ENCODE results near the gene DENND1A.

Gene DENND1A

GRCh38 chr9:123478967-123479602 lies 450.8 kb downstream of the DENND1A start:
- Mint-ChIP-seq H3K27me3 (ENCODE audit: low read depth) (no peaks in the 10 kb centered on the region), H3K4me3 (no peak overlapping the region), H3K9me3 (no peaks in the 10 kb centered on the region), H3K27ac (no peak overlapping the region), H3K4me1 (ENCODE audit: low read depth) (no peaks in the 10 kb centered on the region), H3K36me3 (ENCODE audit: low read depth) (no peaks in the 10 kb centered on the region)
- DNase-seq (ENCODE audit: low spot score): no peak

- Mint-ChIP-seq H3K4me3 (no peak overlapping the region), H3K27me3 (ENCODE audit: low read depth) (no peaks in the 10 kb centered on the region), H3K27ac (no peak overlapping the region), H3K36me3 (ENCODE audit: low read depth) (no peaks in the 10 kb centered on the region), H3K9me3 (no peaks in the 10 kb centered on the region), H3K4me1 (ENCODE audit: low read depth) (no peaks in the 10 kb centered on the region)
- no peak for DNase-seq (ENCODE audit: low spot score)
Observed at GRCh38 chr9:123478160-123478559, 451.8 kb downstream of the DENND1A start.

DNA sequence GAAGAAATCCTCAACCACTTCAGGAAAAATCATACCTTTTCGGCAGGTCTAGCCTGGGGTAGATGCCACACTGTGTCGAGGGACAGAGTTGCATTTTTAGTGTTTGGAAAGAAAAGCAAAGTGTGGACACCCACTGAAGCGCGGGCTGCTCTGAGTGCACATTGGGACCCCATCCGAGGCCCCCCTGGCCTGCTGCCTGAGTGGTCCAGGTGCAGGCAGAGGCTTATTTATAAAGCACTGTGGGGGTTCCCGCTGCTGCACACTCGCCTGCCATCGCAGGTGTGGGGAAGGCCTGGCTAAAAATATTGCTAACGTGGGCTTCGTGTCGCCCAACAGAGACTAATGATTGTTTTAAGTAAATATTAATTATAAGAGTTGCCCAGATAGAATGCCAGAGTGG lies 454.5 kb downstream of the DENND1A start:
- H3K27me3 Mint-ChIP-seq (ENCODE audit: low read depth): no peaks in the 10 kb centered on the region
- no peaks in the 10 kb centered on the region for H3K36me3 Mint-ChIP-seq (ENCODE audit: low read depth)
- no peak overlapping the region for H3K4me3 Mint-ChIP-seq
- H3K27ac Mint-ChIP-seq: no peak overlapping the region
- no peak for DNase-seq (ENCODE audit: low spot score)
- no peaks in the 10 kb centered on the region for H3K4me1 Mint-ChIP-seq (ENCODE audit: low read depth)
- no peaks in the 10 kb centered on the region for H3K9me3 Mint-ChIP-seq

- no peak overlapping the region for H3K27ac Mint-ChIP-seq
- no peaks in the 10 kb centered on the region for H3K36me3 Mint-ChIP-seq (ENCODE audit: low read depth)
- DNase-seq (ENCODE audit: low spot score): no peak
- H3K4me1 Mint-ChIP-seq (ENCODE audit: low read depth): no peaks in the 10 kb centered on the region
- no peak overlapping the region for H3K4me3 Mint-ChIP-seq
- no peaks in the 10 kb centered on the region for H3K27me3 Mint-ChIP-seq (ENCODE audit: low read depth)
- no peaks in the 10 kb centered on the region for H3K9me3 Mint-ChIP-seq
Observed at GRCh38 chr9:123472862-123473614, 456.9 kb downstream of the DENND1A start.

DNA sequence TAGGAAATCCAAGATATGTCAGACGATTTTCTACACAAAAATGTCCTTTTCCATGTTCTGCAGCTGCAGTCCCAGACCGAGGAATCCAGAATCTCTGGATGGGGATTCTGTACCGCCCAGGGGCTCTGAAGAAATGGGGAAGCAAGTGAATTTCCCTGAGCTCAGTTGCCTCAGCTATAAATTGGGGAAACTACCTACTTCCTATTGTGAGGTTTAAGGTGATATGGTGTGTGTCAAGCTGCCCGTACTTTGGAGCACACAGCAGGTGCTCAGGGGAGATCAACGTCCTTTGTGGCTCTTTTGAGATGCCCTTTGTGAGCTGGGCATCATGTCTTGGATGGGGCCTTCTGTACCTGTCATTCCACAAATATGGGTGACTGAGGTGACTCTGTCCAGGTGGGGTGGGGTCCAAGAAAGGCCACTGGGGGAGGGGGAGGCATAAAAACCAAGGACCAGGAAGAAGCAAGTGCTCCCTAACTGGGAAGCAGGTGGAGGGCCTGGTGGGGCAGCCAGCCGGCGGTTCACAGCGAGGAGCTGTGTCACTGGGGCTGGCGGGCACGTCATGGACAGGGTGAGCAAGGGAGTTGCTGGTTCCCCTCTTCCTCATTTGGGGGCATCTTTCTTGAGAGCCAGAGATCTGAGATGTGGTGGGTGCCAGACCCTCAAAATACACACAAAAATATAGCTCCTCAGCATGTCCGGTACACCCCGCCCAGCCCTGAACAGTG lies 457.9 kb downstream of the DENND1A start:
- Mint-ChIP-seq H3K36me3 (ENCODE audit: low read depth) (no peaks in the 10 kb centered on the region), H3K4me3 (no peak overlapping the region), H3K27me3 (ENCODE audit: low read depth) (no peaks in the 10 kb centered on the region), H3K9me3 (no peaks in the 10 kb centered on the region), H3K27ac (no peak overlapping the region), H3K4me1 (ENCODE audit: low read depth) (no peaks in the 10 kb centered on the region)
- DNase-seq (ENCODE audit: low spot score): no peak

GRCh38 chr9:123470991-123471770 lies 458.7 kb downstream of the DENND1A start:
- no peaks in the 10 kb centered on the region for H3K9me3 Mint-ChIP-seq
- H3K27me3 Mint-ChIP-seq (ENCODE audit: low read depth): no peaks in the 10 kb centered on the region
- no peak overlapping the region for H3K4me3 Mint-ChIP-seq
- no peak overlapping the region for H3K27ac Mint-ChIP-seq
- no peaks in the 10 kb centered on the region for H3K4me1 Mint-ChIP-seq (ENCODE audit: low read depth)
- no peaks in the 10 kb centered on the region for H3K36me3 Mint-ChIP-seq (ENCODE audit: low read depth)
- DNase-seq (ENCODE audit: low spot score): no peak

- H3K4me3 Mint-ChIP-seq: no peak overlapping the region
- H3K9me3 Mint-ChIP-seq: no peaks in the 10 kb centered on the region
- no peaks in the 10 kb centered on the region for H3K36me3 Mint-ChIP-seq (ENCODE audit: low read depth)
- H3K4me1 Mint-ChIP-seq (ENCODE audit: low read depth): no peaks in the 10 kb centered on the region
- H3K27me3 Mint-ChIP-seq (ENCODE audit: low read depth): no peaks in the 10 kb centered on the region
- DNase-seq (ENCODE audit: low spot score): no peak
- no peak overlapping the region for H3K27ac Mint-ChIP-seq
Observed at GRCh38 chr9:123470121-123470782, 459.7 kb downstream of the DENND1A start.

GRCh38 chr9:123469282-123469681 lies 460.6 kb downstream of the DENND1A start:
- Mint-ChIP-seq H3K36me3 (ENCODE audit: low read depth) (no peaks in the 10 kb centered on the region), H3K27ac (no peak overlapping the region), H3K9me3 (no peaks in the 10 kb centered on the region), H3K4me3 (no peak overlapping the region), H3K4me1 (ENCODE audit: low read depth) (no peaks in the 10 kb centered on the region), H3K27me3 (ENCODE audit: low read depth) (no peaks in the 10 kb centered on the region)
- DNase-seq (ENCODE audit: low spot score): no peak

DNA sequence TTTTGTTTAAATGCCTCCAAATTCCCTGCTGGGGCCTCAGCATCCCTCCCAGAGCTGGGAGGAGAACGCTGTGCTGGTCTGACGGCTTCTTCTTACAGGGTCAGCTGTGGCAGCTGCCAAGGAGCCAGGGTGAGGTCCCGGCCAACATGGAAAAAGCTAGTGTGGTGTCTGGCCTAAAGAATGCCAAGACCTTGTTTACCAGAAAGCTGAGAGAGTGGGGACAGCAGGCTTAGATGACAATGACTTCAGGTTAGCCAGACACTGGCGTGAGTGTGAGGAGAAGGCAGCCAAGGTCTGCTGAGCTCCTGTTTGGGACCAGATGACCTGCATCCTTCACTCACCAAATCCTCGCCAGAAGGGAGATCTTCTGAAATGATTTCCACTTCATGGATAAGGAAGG lies 461.4 kb downstream of the DENND1A start:
- Mint-ChIP-seq H3K9me3 (no peaks in the 10 kb centered on the region), H3K27ac (no peak overlapping the region), H3K27me3 (ENCODE audit: low read depth) (no peaks in the 10 kb centered on the region), H3K4me1 (ENCODE audit: low read depth) (no peaks in the 10 kb centered on the region), H3K36me3 (ENCODE audit: low read depth) (no peaks in the 10 kb centered on the region), H3K4me3 (no peak overlapping the region)
- DNase-seq (ENCODE audit: low spot score): no peak

DNA sequence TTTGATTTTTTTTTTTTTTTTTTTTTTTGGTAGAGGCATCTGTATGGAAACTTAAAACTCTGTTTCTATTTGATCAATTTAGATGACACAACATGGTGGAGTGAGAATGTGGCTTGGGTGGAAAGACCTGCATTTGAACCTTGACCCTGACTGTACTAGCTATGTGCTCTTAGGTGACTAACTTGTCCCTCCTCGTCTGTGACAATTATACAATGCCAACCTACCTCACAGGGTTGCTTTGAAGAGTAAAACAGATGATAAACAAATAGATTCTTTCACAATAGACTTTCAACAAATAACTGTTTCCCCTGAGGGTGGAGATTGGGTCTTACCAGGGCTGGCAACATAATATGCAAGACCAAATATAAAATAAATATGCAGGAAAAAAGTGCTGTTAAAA lies 464.6 kb downstream of the DENND1A start:
- Mint-ChIP-seq H3K27ac (no peak overlapping the region), H3K4me1 (ENCODE audit: low read depth) (no peaks in the 10 kb centered on the region), H3K27me3 (ENCODE audit: low read depth) (no peaks in the 10 kb centered on the region), H3K4me3 (no peak overlapping the region), H3K9me3 (no peaks in the 10 kb centered on the region), H3K36me3 (ENCODE audit: low read depth) (no peaks in the 10 kb centered on the region)
- DNase-seq (ENCODE audit: low spot score): no peak

GRCh38 chr9:123460091-123460490 lies 469.8 kb downstream of the DENND1A start:
- Mint-ChIP-seq H3K36me3 (ENCODE audit: low read depth) (no peaks in the 10 kb centered on the region), H3K4me1 (ENCODE audit: low read depth) (no peaks in the 10 kb centered on the region), H3K4me3 (no peak overlapping the region), H3K27ac (no peak overlapping the region), H3K27me3 (ENCODE audit: low read depth) (no peaks in the 10 kb centered on the region), H3K9me3 (no peaks in the 10 kb centered on the region)
- DNase-seq (ENCODE audit: low spot score): no peak

GRCh38 chr9:123457583-123457982 lies 472.3 kb downstream of the DENND1A start:
- DNase-seq (ENCODE audit: low spot score): no peak
- no peaks in the 10 kb centered on the region for H3K4me1 Mint-ChIP-seq (ENCODE audit: low read depth)
- H3K27me3 Mint-ChIP-seq (ENCODE audit: low read depth): no peaks in the 10 kb centered on the region
- H3K9me3 Mint-ChIP-seq: no peaks in the 10 kb centered on the region
- no peak overlapping the region for H3K4me3 Mint-ChIP-seq
- no peaks in the 10 kb centered on the region for H3K36me3 Mint-ChIP-seq (ENCODE audit: low read depth)
- H3K27ac Mint-ChIP-seq: no peak overlapping the region

GRCh38 chr9:123456011-123456410 lies 473.9 kb downstream of the DENND1A start:
- no peaks in the 10 kb centered on the region for H3K4me1 Mint-ChIP-seq (ENCODE audit: low read depth)

More at GRCh38 chr9:123456011-123456410, 473.9 kb downstream of the DENND1A start:
- Mint-ChIP-seq H3K36me3 (ENCODE audit: low read depth) (no peaks in the 10 kb centered on the region), H3K27ac (no peak overlapping the region), H3K9me3 (no peaks in the 10 kb centered on the region), H3K4me3 (no peak overlapping the region), H3K27me3 (ENCODE audit: low read depth) (no peaks in the 10 kb centered on the region)
- no peak for DNase-seq (ENCODE audit: low spot score)
